Measurements from ENCODE around the gene TAB2. TPM values are rescaled to one million over a fixed set of nuclear protein-coding genes. Genes with fewer than 3 reads are reported as not detected.

Gene TAB2
- total RNA-seq, 1 experiment from 2014 or later: 14.7 TPM

DNA sequence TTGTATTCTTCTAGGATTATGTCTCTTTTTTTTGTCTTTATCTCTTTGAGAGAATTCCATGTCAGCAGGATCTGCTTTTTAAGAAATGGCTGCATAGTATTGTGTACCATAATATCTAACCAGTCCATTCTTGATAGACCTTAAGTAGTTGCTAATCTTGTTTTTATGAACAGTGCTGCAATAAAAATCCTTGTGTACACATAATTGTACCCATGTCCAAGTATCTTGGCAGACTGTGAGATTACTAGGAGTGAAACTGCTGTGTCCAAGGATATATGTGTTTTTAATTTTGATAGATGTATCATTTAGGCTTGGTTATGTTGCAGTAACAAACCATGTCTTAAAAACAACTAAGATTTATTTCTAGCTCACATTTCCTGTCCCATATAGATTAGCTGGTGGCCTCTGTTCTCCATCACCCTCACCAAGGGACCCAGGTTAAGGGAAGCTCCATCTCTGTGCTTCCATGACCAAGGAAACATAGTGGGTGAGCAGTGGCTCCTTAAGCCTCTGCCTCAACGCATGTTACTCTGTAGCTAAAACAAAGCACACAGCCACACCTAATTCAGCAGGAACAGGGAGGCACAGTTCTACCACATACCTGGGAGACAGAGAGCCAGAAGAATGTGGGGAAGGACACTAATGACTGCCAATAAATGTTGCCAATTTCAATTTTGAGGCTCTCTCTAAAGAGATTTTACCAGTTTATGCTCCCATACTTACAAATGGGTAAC is 70.4 kb downstream of the TAB2 start:
- Histone ChIP-seq H3K4me3 (ENCODE audit: low read length) (no peak overlapping the region), H3K27me3 (ENCODE audit: low read length) (no peaks in the 10 kb centered on the region), H3K9me2 (replicated peaks; ENCODE audit: low read length) (no peaks in the 10 kb centered on the region), H3K9ac (ENCODE audit: low read length) (no peak overlapping the region), H3K79me2 (ENCODE audit: low read length) (peaks cover 24% of the 10 kb centered on the region), H3F3A (ENCODE audit: low read length, unreplicated experiment) (no peaks in the 10 kb centered on the region), H3K36me3 (ENCODE audit: low read depth, low read length) (peaks cover 7% of the 10 kb centered on the region), H2AFZ (ENCODE audit: low read length) (no peak overlapping the region), H3K4me2 (ENCODE audit: low read length) (no peak overlapping the region), H3K9me3 (ENCODE audit: low read length) (no peaks in the 10 kb centered on the region), H3K4me1 (ENCODE audit: insufficient read depth, low read length) (peaks cover 6% of the 10 kb centered on the region), H3K27ac (ENCODE audit: low read length) (no peak overlapping the region), H4K20me1 (ENCODE audit: low read length) (no peaks in the 10 kb centered on the region)
- POLR2A ChIA-PET (ENCODE audit: unreplicated experiment): no interaction called here
- intact Hi-C loops (cut with micrococcal nuclease): no loop called here
- DNase-seq (no peak), ATAC-seq (peak; percentile 87)
- CTCF ChIA-PET: no interaction called here
- no TSS peak for BruUV-seq (replicated peaks)
- TF ChIP-seq EZH2phosphoT487 (IDR thresholded peaks at IDR 0.05; ENCODE audit: borderline replicate concordance, low read length): no peak
- no peak for TF ChIP-seq EZH2 (IDR thresholded peaks at IDR 0.05; ENCODE audit: low read length, unreplicated experiment)
- TF ChIP-seq, protein P1, sequence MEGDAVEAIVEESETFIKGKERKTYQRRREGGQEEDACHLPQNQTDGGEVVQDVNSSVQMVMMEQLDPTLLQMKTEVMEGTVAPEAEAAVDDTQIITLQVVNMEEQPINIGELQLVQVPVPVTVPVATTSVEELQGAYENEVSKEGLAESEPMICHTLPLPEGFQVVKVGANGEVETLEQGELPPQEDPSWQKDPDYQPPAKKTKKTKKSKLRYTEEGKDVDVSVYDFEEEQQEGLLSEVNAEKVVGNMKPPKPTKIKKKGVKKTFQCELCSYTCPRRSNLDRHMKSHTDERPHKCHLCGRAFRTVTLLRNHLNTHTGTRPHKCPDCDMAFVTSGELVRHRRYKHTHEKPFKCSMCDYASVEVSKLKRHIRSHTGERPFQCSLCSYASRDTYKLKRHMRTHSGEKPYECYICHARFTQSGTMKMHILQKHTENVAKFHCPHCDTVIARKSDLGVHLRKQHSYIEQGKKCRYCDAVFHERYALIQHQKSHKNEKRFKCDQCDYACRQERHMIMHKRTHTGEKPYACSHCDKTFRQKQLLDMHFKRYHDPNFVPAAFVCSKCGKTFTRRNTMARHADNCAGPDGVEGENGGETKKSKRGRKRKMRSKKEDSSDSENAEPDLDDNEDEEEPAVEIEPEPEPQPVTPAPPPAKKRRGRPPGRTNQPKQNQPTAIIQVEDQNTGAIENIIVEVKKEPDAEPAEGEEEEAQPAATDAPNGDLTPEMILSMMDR (conservative IDR thresholded peaks at IDR 0.05; ENCODE audit: low read depth, low read length): no peak

DNA sequence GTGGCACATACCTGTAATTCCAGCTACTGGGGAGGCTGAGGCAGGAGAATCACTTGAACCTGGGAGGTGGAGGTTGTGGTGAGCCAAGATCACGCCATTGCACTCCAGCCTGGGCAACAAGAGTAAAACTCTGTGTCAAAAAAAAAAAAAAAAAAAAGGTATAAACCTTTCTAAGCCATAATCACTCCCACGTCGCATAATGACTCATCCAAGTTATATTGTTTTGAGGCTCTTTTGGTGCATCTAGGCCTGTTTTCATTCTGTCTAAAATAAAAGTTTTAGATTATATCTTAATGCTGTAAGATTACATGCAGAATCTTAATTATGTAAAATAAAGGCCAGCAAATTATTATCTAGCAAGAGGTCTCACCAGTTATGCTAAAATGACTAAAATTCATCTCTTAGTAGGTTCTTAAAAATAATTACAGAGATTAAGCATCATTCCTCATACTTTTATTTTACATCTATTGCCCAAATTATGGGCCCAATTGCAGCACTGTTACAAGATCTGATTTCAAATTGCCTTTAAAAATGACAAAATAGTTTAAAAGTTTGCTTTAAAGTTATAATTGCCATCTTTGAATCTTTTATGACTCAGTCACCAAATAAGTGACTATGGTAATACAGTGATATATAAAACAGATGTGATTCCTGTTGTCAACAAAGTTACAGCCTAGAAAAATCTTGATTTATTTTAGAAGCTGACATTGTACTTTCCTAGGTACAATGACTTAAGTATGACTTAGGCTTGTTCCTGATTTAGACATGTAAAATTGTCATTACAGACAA is 72.2 kb downstream of the TAB2 start:
- Histone ChIP-seq H3K27me3 (ENCODE audit: low read length) (no peaks in the 10 kb centered on the region), H2AFZ (ENCODE audit: low read length) (no peak overlapping the region), H3F3A (ENCODE audit: low read length, unreplicated experiment) (no peaks in the 10 kb centered on the region), H3K9me2 (replicated peaks; ENCODE audit: low read length) (no peaks in the 10 kb centered on the region), H3K9ac (ENCODE audit: low read length) (no peak overlapping the region), H3K4me1 (ENCODE audit: insufficient read depth, low read length) (peaks cover 10% of the 10 kb centered on the region), H4K20me1 (ENCODE audit: low read length) (no peaks in the 10 kb centered on the region), H3K27ac (ENCODE audit: low read length) (no peak overlapping the region), H3K4me2 (ENCODE audit: low read length) (no peak overlapping the region), H3K36me3 (ENCODE audit: low read depth, low read length) (peaks cover 7% of the 10 kb centered on the region), H3K4me3 (ENCODE audit: low read length) (no peak overlapping the region), H3K9me3 (ENCODE audit: low read length) (no peaks in the 10 kb centered on the region), H3K79me2 (ENCODE audit: low read length) (peaks cover 37% of the 10 kb centered on the region)
- BruUV-seq (replicated peaks): no TSS peak
- ATAC-seq (peak; percentile 47; the same call in 1 of the 2 replicates), DNase-seq (peak; percentile 7)
- ChIA-PET CTCF (no interaction called here), POLR2A (ENCODE audit: unreplicated experiment) (no interaction called here)
- intact Hi-C loops (cut with micrococcal nuclease): no loop called here
- TF ChIP-seq EZH2 (IDR thresholded peaks at IDR 0.05; ENCODE audit: low read length, unreplicated experiment) (no peak), EZH2phosphoT487 (IDR thresholded peaks at IDR 0.05; ENCODE audit: borderline replicate concordance, low read length) (no peak)
- TF ChIP-seq, protein P1 (conservative IDR thresholded peaks at IDR 0.05; ENCODE audit: low read depth, low read length): no peak

- H2AFZ ChIP-seq (ENCODE audit: low read length): no peak overlapping the region
- no peak overlapping the region for H3K27ac ChIP-seq (ENCODE audit: low read length)
- no peak overlapping the region for H3K4me2 ChIP-seq (ENCODE audit: low read length)
- no peaks in the 10 kb centered on the region for H3K9me2 ChIP-seq (replicated peaks; ENCODE audit: low read length)
- H3K4me3 ChIP-seq (ENCODE audit: low read length): no peak overlapping the region
- H3K4me1 ChIP-seq (ENCODE audit: insufficient read depth, low read length): peaks cover 10% of the 10 kb centered on the region
- TF ChIP-seq EZH2phosphoT487 (IDR thresholded peaks at IDR 0.05; ENCODE audit: borderline replicate concordance, low read length) (no peak), EZH2 (IDR thresholded peaks at IDR 0.05; ENCODE audit: low read length, unreplicated experiment) (no peak)
- TF ChIP-seq, protein P1 (conservative IDR thresholded peaks at IDR 0.05; ENCODE audit: low read depth, low read length): no peak
- no peaks in the 10 kb centered on the region for H3F3A ChIP-seq (ENCODE audit: low read length, unreplicated experiment)
- H3K9ac ChIP-seq (ENCODE audit: low read length): no peak overlapping the region
- no peaks in the 10 kb centered on the region for H4K20me1 ChIP-seq (ENCODE audit: low read length)
- peaks cover 43% of the 10 kb centered on the region for H3K79me2 ChIP-seq (ENCODE audit: low read length)
- no peaks in the 10 kb centered on the region; the same call in none of the 2 replicates for H3K36me3 ChIP-seq (ENCODE audit: low read depth, low read length)
- BruUV-seq (replicated peaks): no TSS peak
- no peaks in the 10 kb centered on the region for H3K9me3 ChIP-seq (ENCODE audit: low read length)
- intact Hi-C loops (cut with micrococcal nuclease): no loop called here
- DNase-seq: no peak
- H3K27me3 ChIP-seq (ENCODE audit: low read length): no peaks in the 10 kb centered on the region
- ATAC-seq: no peak
- CTCF ChIA-PET: no interaction called here
- POLR2A ChIA-PET (ENCODE audit: unreplicated experiment): no interaction called here
Measured at GRCh38 chr6:149392093-149392492, 74.6 kb downstream of the TAB2 start.
